Head of caudate nucleus (tissue), 42 donors: ENCODE results near the gene ORC4.

Experiments used
- DNase-seq, 42 donors: peaks; one replicate each; pipeline versions ENCODE4 v3.0.0 to v3.0.0-alpha.2; 2020 to 2021; ENCODE audit warnings: mixed read lengths in 7 of 42
- intact Hi-C: fragments of 100-400 bp; cut with DNase I; formaldehyde crosslinking; loops from one replicate; pipeline ENCODE4 v1.15.0; 2022

The ORC4 gene

GRCh38 chr2:148020111-148021058 lies at the start of gene ORC4:
Gene ORC4 (minus strand): TSS chr2:148020737. CDS start chr2:147975958, 44,779 bp downstream.
- intact Hi-C loops, result loop anchor here (10.0 kb wide), 1 partner anchor 176 kb away; the partner anchor contains the start of gene ACVR2A
- DNase-seq, result peak; percentile 94 to 99 (median 97)

- intact Hi-C loops, result no loop called here
- DNase-seq, result no peak
These were observed 47.3 kb upstream of the ORC4 start for GRCh38 chr2:148067801-148068200.

- intact Hi-C loops, result no loop called here
- no peak for DNase-seq
These were observed 45.4 kb upstream of the ORC4 start for GRCh38 chr2:148065936-148066335.

GRCh38 chr2:148063633-148064032 lies 43.1 kb upstream of the ORC4 start:
- intact Hi-C loops, result no loop called here
- DNase-seq, result no peak

GRCh38 chr2:148058641-148059040 lies 38.1 kb upstream of the ORC4 start:
- intact Hi-C loops, result no loop called here
- no peak for DNase-seq

DNA sequence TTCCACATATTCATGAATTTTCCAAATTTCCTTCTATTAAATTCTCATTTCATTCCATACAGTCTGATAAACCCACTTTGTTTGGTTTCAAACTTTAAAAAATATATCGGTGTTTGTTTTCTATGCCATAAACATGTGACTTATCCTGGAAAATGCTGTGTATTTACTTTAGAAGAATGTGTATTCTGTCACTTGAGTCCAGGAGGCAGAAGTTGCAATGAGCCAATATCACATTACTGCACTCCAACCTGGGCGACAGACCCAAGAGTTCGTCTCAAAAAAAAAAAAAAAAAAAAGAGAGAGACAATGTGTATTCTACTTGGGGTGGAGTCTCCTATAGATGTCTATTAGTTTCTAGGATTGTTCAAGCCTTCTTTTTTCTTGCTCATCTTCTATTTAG lies 32.1 kb upstream of the ORC4 start:
- DNase-seq, result no peak
- intact Hi-C loops, result no loop called here

GRCh38 chr2:148049284-148049683 lies 28.7 kb upstream of the ORC4 start:
- intact Hi-C loops, result no loop called here
- no peak for DNase-seq

DNA sequence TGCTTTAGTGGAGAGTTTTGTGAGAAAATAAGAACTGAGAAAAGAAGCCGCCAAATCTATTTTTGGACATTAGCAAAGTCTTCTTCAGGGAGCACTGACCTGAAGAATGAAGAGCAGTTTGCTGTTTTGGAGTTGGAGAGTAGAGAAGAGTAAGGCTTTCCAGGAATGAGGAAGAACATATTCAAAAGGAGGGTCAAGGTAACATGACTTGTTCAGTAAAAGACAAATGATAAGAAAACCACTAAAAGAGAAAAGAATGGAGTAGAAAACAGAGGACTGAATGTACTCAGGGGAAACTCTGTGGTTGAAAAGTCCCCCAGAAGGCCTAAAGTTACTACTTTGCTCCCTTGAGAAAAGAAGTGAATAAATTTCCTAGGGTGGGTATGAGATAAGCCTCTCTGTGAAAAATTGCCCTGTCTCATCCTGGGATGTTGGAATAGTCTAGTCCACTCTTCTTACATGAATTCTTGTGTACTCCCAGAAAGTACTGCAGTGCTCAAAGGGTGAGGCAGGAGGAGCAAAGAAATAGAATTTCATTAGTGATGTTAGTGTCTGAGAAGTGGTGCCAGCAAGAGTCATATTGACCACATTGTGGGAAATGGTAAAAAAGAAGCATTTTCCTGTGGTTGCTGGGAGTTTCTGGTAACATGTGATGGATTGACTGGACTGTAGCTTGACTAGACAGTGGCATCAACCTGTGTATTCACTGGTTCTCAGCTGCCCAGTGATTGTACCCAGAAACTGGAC lies 28.1 kb upstream of the ORC4 start:
- intact Hi-C loops, result no loop called here
- no peak for DNase-seq

- intact Hi-C loops, result no loop called here
- no peak for DNase-seq
These were observed 26.3 kb upstream of the ORC4 start for GRCh38 chr2:148046802-148047201.

- intact Hi-C loops, result no loop called here
- no peak for DNase-seq
These were observed 23.8 kb upstream of the ORC4 start for GRCh38 chr2:148044322-148044721.

- no peak for DNase-seq
- intact Hi-C loops, result no loop called here
These were observed 21.7 kb upstream of the ORC4 start for GRCh38 chr2:148042219-148042618.

DNA sequence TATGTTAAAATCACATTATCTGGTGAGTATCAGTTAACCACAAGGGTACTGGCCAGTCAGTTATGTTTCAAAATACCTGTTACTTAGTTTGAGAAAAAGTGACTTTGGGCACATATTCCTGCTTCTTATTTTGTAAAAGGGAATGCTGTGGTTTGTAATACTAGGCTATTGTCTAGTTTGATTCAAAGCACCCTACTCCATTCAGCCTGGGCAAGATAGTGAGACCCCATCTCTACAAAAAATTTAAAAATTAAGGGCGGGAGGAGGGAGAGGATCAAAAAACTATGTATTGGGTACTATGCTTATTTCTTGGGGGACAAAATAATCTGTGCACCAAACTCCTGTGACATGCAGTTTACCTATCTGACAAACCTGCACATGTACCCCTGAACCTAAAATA lies 19.2 kb upstream of the ORC4 start:
- intact Hi-C loops, result no loop called here

GRCh38 chr2:148032215-148032614 lies 11.7 kb upstream of the ORC4 start:
- intact Hi-C loops, result no loop called here
- DNase-seq, result no peak

More for the DNA sequence above, 19.2 kb upstream of the ORC4 start:
- no peak for DNase-seq

DNA sequence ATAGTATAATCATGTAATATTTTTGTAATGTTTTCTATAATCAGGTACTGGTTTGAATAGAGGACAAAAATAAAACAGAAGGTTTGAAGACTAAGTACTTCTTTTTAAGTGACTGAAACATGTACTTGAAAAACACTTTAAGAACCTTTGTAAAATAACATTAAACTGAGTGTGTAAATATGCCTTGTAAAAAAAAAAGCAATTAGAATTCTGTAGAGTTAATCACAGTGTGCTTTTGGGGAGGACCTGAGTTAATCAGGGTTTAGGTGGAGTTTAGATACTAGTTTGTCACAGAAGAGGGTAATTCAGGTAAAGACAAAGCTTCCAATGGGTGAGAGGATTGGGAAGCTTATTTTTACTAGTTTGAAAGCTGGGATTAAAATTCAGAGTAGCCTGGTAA lies 10.6 kb upstream of the ORC4 start:
- no peak for DNase-seq
- intact Hi-C loops, result no loop called here

DNA sequence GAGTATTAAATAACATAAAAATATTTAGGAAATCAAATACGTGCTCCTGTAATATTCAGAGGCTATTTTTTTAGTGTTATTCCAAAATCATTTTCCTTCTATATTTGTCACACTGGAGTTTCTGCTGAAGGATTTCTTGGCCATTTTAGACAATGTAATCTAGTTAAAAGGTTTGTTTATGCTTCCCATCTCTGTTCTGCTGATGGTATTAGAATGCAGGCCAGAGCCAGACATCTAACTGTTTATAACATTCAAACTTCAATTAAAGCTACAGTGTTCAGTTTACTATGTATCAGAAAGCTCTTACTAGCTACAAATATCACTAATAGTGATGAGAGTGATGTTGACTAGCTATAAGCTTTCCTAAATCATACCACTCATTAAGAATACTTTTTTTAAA lies 8.2 kb upstream of the ORC4 start:
- DNase-seq, result no peak
- intact Hi-C loops, result loop anchor here (10.0 kb wide), 1 partner anchor 184 kb away; the partner anchor contains the start of gene ACVR2A

GRCh38 chr2:148027822-148028221 lies 7.3 kb upstream of the ORC4 start:
- no peak for DNase-seq
- intact Hi-C loops, result loop anchor here (10.0 kb wide), 1 partner anchor 183 kb away; the partner anchor contains the start of gene ACVR2A

GRCh38 chr2:148026573-148026972 lies 6.0 kb upstream of the ORC4 start:
- intact Hi-C loops, result loop anchor here (10.0 kb wide), 1 partner anchor 182 kb away; the partner anchor contains the start of gene ACVR2A

DNA sequence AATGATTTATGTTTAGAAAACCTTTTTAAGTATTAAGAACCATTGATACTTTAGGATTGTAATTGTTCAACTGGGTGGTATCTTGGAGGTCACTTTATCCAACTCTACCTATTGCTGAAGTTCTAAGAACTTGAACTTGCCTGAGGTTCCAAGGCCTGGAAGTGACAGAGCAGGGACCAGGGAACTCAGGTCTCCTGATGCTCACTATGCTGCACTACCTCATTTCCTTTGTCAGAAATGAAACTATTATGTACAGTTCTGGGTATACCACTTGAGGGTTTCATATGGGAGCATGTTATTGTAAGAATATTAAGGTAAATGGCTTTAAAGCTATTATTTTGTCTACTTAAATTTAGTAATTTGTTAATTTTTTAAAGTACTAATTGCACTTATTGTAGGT lies 3.3 kb upstream of the ORC4 start:
- intact Hi-C loops, result loop anchor here (10.0 kb wide), 1 partner anchor 179 kb away; the partner anchor contains the start of gene ACVR2A
- DNase-seq, result no peak

More at GRCh38 chr2:148026573-148026972, 6.0 kb upstream of the ORC4 start:
- no peak for DNase-seq

- DNase-seq, result no peak
- intact Hi-C loops, result loop anchor here (10.0 kb wide), 1 partner anchor 178 kb away; the partner anchor contains the start of gene ACVR2A
These were observed 2.3 kb upstream of the ORC4 start for GRCh38 chr2:148022882-148023281.

- intact Hi-C loops, result loop anchor here (10.0 kb wide), 1 partner anchor 178 kb away; the partner anchor contains the start of gene ACVR2A
These were observed 1.8 kb upstream of the ORC4 start for GRCh38 chr2:148022351-148022750.

More at GRCh38 chr2:148022351-148022750, 1.8 kb upstream of the ORC4 start:
- DNase-seq, result no peak
